PC-3 (cell line): ENCODE results near the gene BNIPL. TPM values are rescaled to one million over a fixed set of nuclear protein-coding genes. Genes with fewer than 3 reads are reported as not detected.

ENCODE experiments used
- ATAC-seq: fragments of 200-7000 bp; cut with Tn5 transposase; 2 replicates; pipeline ENCODE4 v1.9.1; 2020; ENCODE audit warnings: mild to moderate bottlenecking, moderate library complexity
- BruUV-seq: library from RNA; stranded (reverse); fragments of 400-500 nt; replicated peaks from 2 replicates; lab custom pipeline; 2021; lab: Mats Ljungman, UMichigan
- CTCF ChIA-PET: fragments of 300-600 bp; sonication (Branson Sonifier 250); formaldehyde crosslinking; loops from one replicate; lab custom pipeline; 2022; ENCODE audit warnings: antibody characterized with exemption; lab: Charles Lee
- POLR2A ChIA-PET: fragments of 300-600 bp; sonication (Branson Sonifier 250); formaldehyde crosslinking; loops from one replicate; lab custom pipeline; 2022; ENCODE audit warnings: antibody characterized with exemption; ENCODE audit not compliant: unreplicated experiment; lab: Charles Lee
- DNase-seq: peaks from one replicate; pipeline ENCODE4 v3.0.0-alpha.2; 2015
- H2AFZ ChIP-seq: fragments of 300-600 bp; sonication (generic); 2 replicates; pipeline ENCODE4 v1.6.0; 2016; ENCODE audit warnings: antibody characterized with exemption, low read length
- H3F3A ChIP-seq: fragments of 300-600 bp; sonication (generic); one replicate; pipeline ENCODE4 v1.6.0; 2017; ENCODE audit warnings: antibody characterized with exemption, low read length, control low read depth, mild to moderate bottlenecking; ENCODE audit not compliant: unreplicated experiment
- H3K27ac ChIP-seq: fragments of 300-600 bp; sonication (generic); 2 replicates; pipeline ENCODE4 v1.5.1; 2016; ENCODE audit warnings: mild to moderate bottlenecking, low read length
- H3K27me3 ChIP-seq: fragments of 300-600 bp; sonication (generic); 2 replicates; pipeline ENCODE4 v1.6.1; 2016; ENCODE audit warnings: low read length, mixed read lengths
- H3K36me3 ChIP-seq: fragments of 300-600 bp; sonication (generic); 2 replicates; pipeline ENCODE4 v1.6.1; 2016; ENCODE audit warnings: low read depth, mixed run types, low read length, mixed read lengths
- H3K4me1 ChIP-seq: fragments of 300-600 bp; sonication (generic); 2 replicates; pipeline ENCODE4 v1.5.1; 2016; ENCODE audit warnings: low read length; ENCODE audit not compliant: insufficient read depth
- H3K4me2 ChIP-seq: fragments of 300-600 bp; sonication (generic); 2 replicates; pipeline ENCODE4 v1.6.0; 2016; ENCODE audit warnings: low read length
- H3K4me3 ChIP-seq: fragments of 300-600 bp; sonication (generic); 2 replicates; pipeline ENCODE4 v1.5.1; 2016; ENCODE audit warnings: mild to moderate bottlenecking, low read length, mixed read lengths
- H3K79me2 ChIP-seq: fragments of 300-600 bp; sonication (generic); 2 replicates; pipeline ENCODE4 v1.6.1; 2017; ENCODE audit warnings: low read length, mixed read lengths
- H3K9ac ChIP-seq: fragments of 300-600 bp; sonication (generic); 2 replicates; pipeline ENCODE4 v1.6.0; 2016; ENCODE audit warnings: mild to moderate bottlenecking, low read length
- H3K9me2 ChIP-seq: fragments of 300-600 bp; sonication (generic); replicated peaks from 2 replicates; pipeline ENCODE4 v1.6.1; 2016; ENCODE audit warnings: mixed run types, low read length, mixed read lengths
- H3K9me3 ChIP-seq: fragments of 300-600 bp; sonication (generic); 2 replicates; pipeline ENCODE4 v1.6.1; 2016; ENCODE audit warnings: low read length, mixed read lengths
- H4K20me1 ChIP-seq: fragments of 300-600 bp; sonication (generic); 2 replicates; pipeline ENCODE4 v1.6.1; 2016; ENCODE audit warnings: low read length, mixed read lengths
- CTCF ChIP-seq: fragments of 300-600 bp; sonication (generic); conservative IDR thresholded peaks from 2 replicates; pipeline ENCODE4 v1.5.1; 2017; ENCODE audit warnings: antibody characterized with exemption, low read depth, mild to moderate bottlenecking, low read length
- EZH2 ChIP-seq: fragments of 300-600 bp; sonication (generic); IDR thresholded peaks from one replicate; pipeline ENCODE4 v1.6.1; 2017; ENCODE audit warnings: antibody characterized with exemption, mild to moderate bottlenecking, low read length; ENCODE audit not compliant: unreplicated experiment
- EZH2phosphoT487 ChIP-seq: fragments of 300-600 bp; sonication (generic); IDR thresholded peaks from 2 replicates; pipeline ENCODE4 v1.6.1; 2018; ENCODE audit warnings: mild to moderate bottlenecking, antibody characterized with exemption, low read length, borderline replicate concordance
- intact Hi-C: fragments of 100-400 bp; cut with micrococcal nuclease; formaldehyde crosslinking; loops from 2 replicates; pipeline ENCODE4 v1.9.0; 2023
- total RNA-seq: library from RNA; depleted of rRNA; stranded (reverse); fragments of >200 nt; gene quantifications from 2 replicates; pipeline ENCODE4 v1.2.3, GENCODE V29; 2014

The BNIPL gene
- total RNA-seq, 1 experiment from 2014 or later: 0.51 TPM

GRCh38 chr1:150994248-150994647 is 42.1 kb upstream of the BNIPL start:
- H3K4me2 ChIP-seq: no peak overlapping the region
- CTCF ChIA-PET: interaction anchor here (1.2 kb wide), 1 partner anchor 13 kb away, joined by 3 read pairs; no protein-coding TSS in a partner anchor
- DNase-seq (no peak), ATAC-seq (no peak)
- H3F3A ChIP-seq: no peaks in the 10 kb centered on the region
- H2AFZ ChIP-seq: no peak overlapping the region
- H4K20me1 ChIP-seq: no peaks in the 10 kb centered on the region
- BruUV-seq: no TSS peak
- peaks cover 14% of the 10 kb centered on the region for H3K4me1 ChIP-seq
- no peaks in the 10 kb centered on the region for H3K9me2 ChIP-seq
- no peaks in the 10 kb centered on the region for H3K27me3 ChIP-seq
- no peaks in the 10 kb centered on the region for H3K9me3 ChIP-seq
- no peaks in the 10 kb centered on the region for H3K36me3 ChIP-seq
- H3K4me3 ChIP-seq: no peak overlapping the region
- no peak overlapping the region for H3K27ac ChIP-seq
- POLR2A ChIA-PET: no interaction called here
- no peaks in the 10 kb centered on the region for H3K79me2 ChIP-seq
- intact Hi-C loops: loop anchor here (10.0 kb wide), 1 partner anchor 429 kb away; no protein-coding TSS in a partner anchor
- no peak overlapping the region for H3K9ac ChIP-seq
- TF ChIP-seq EZH2phosphoT487 (no peak), EZH2 (no peak), CTCF (no peak)

- H3K4me1 ChIP-seq: peaks cover 22% of the 10 kb centered on the region
- no TSS peak for BruUV-seq
- H3K36me3 ChIP-seq: no peaks in the 10 kb centered on the region
- H3K4me2 ChIP-seq: peak overlapping the region; percentile 36
- no peaks in the 10 kb centered on the region for H3F3A ChIP-seq
- H4K20me1 ChIP-seq: no peaks in the 10 kb centered on the region
- no peaks in the 10 kb centered on the region for H3K9me3 ChIP-seq
- H3K79me2 ChIP-seq: no peaks in the 10 kb centered on the region
- no peak overlapping the region for H3K4me3 ChIP-seq
- no peaks in the 10 kb centered on the region for H3K27me3 ChIP-seq
- H3K9ac ChIP-seq: no peak overlapping the region
- ATAC-seq: no peak
- no peak overlapping the region for H3K27ac ChIP-seq
- intact Hi-C loops: loop anchor here (10.0 kb wide), 1 partner anchor 431 kb away; no protein-coding TSS in a partner anchor
- H2AFZ ChIP-seq: peak overlapping the region; percentile 19
- H3K9me2 ChIP-seq: no peaks in the 10 kb centered on the region
- POLR2A ChIA-PET: no interaction called here
- TF ChIP-seq CTCF (no peak), EZH2phosphoT487 (no peak), EZH2 (no peak)
- CTCF ChIA-PET: interaction anchor here (0.8 to 1.9 kb wide), 5 partner anchors 11 to 73 kb away, joined by 3 to 17 read pairs (median 9); partner anchors contain the start of genes ANXA9 and MINDY1
- DNase-seq: no peak
Observed at GRCh38 chr1:150995460-150995859, 40.9 kb upstream of the BNIPL start.

GRCh38 chr1:150995896-150996295 is 40.5 kb upstream of the BNIPL start:
- peaks cover 22% of the 10 kb centered on the region for H3K4me1 ChIP-seq
- CTCF ChIA-PET: interaction anchor here (0.5 to 1.9 kb wide), 9 partner anchors 11 to 375 kb away, joined by 3 to 17 read pairs (median 6); partner anchors contain the start of genes ANXA9 and MINDY1
- no peak for TF ChIP-seq EZH2phosphoT487
- peak; percentile 86 for TF ChIP-seq CTCF
- peak; percentile 58 for DNase-seq
- POLR2A ChIA-PET: no interaction called here
- H2AFZ ChIP-seq: peak overlapping the region; percentile 19; the same call in 1 of the 2 replicates
- H3K9me2 ChIP-seq: no peaks in the 10 kb centered on the region
- H3K27me3 ChIP-seq: no peaks in the 10 kb centered on the region
- no peaks in the 10 kb centered on the region for H3F3A ChIP-seq
- ATAC-seq: peak; percentile 35
- no peaks in the 10 kb centered on the region for H3K9me3 ChIP-seq
- H3K4me2 ChIP-seq: peak overlapping the region; percentile 36
- intact Hi-C loops: loop anchor here (2.0 to 10.0 kb wide), 2 partner anchors 17 to 431 kb away; no protein-coding TSS in a partner anchor
- H3K79me2 ChIP-seq: no peaks in the 10 kb centered on the region
- BruUV-seq: no TSS peak
- no peaks in the 10 kb centered on the region for H3K36me3 ChIP-seq
- H3K9ac ChIP-seq: no peak overlapping the region
- H3K27ac ChIP-seq: no peak overlapping the region
- H4K20me1 ChIP-seq: no peaks in the 10 kb centered on the region
- H3K4me3 ChIP-seq: no peak overlapping the region
